Measurements from ENCODE around the gene MYH6.
"Not testable (repeated sequence)": the region's sequence is repeated elsewhere in the genome, so short reads cannot be mapped to it uniquely, and the experiment has no call there.

MYH6 gene

GRCh38 chr14:23389871-23390270, 18.2 kb downstream of the MYH6 start:
- not testable (repeated sequence) for DNase-seq

DNA sequence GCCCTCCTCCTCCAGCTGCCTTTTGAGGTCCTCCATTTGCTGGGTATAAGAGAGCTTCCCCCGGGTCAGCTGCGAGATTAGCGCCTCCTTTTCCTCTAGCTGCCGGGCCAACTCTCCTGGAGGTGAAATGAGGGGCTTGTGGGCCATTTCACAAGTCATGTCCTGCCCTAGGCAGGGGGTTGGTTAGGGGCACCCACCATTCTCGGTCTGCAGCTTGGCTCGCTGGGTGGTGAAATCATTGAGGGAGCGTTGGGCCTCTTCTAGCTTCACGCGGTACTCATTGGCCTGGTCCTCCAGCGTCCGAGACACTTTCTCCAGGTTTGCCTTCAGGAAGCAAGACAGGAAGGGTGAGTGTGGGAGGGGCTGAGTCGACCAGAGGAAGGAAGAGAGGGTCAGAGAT, 18.7 kb downstream of the MYH6 start:
- DNase-seq, result no peak

GRCh38 chr14:23388996-23389395, 19.1 kb downstream of the MYH6 start:
- no peak for DNase-seq

GRCh38 chr14:23387916-23388882, 19.9 kb downstream of the MYH6 start:
- no peak for DNase-seq

DNA sequence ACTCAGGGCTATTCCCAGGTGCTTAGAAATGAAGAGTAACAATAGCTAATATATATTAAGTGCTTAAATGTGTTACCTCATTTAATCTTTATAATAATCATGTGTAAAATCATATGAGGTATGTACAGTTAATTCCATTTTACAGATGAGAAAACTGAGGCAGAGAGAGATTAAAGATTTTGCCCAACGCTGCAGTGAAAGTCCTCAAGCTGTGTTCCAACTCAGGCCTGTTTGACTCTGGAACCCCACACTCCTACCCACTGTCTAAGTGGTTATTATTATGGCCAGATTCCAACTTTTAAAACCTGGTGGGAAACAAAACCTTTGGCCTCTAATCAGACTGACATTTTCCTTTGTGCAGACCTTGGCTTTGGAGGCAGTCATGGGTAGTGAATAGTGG, 21.1 kb downstream of the MYH6 start:
- no peak for DNase-seq

DNA sequence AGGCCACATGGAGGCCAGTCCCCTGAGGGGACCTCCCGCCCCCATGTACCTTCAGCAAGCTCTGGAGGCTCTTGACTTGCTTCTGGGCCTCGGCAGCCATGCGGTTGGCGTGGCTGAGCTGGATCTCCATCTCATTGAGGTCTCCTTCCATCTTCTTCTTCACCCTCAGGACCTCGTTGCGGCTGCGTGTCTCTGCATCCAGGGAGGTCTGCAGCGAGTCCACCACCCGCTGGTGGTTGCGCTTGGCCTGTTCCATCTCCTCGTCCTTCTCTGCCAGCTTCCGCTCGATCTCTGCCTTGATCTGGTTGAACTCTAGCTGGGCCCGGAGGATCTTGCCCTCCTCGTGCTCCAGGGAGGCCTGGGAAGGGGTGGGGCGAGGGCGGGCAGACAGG, 21.8 kb downstream of the MYH6 start:
- DNase-seq, result not testable (repeated sequence)

GRCh38 chr14:23385642-23386265, 22.3 kb downstream of the MYH6 start:
- DNase-seq, result no peak

DNA sequence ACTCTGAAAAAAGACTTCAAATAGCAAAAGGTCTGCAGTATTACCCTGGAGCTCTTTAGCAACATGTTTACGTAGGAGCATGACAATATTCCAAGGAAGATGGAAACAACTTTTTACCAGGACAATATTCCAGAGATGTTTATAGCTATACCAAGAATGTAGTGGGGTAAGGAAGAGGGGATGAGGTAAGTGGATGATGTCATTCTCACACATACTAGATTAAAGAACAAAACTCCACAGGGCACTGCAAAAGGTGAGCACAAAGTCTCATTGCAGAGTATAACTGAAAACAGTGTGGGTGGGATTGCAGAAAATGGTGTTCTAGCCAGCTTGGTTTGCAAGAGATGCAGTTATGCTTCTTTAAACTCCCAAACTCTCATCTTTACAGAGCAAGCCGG, 22.8 kb downstream of the MYH6 start:
- DNase-seq, result no peak

GRCh38 chr14:23384364-23385080, 23.6 kb downstream of the MYH6 start:
- no peak for DNase-seq

DNA sequence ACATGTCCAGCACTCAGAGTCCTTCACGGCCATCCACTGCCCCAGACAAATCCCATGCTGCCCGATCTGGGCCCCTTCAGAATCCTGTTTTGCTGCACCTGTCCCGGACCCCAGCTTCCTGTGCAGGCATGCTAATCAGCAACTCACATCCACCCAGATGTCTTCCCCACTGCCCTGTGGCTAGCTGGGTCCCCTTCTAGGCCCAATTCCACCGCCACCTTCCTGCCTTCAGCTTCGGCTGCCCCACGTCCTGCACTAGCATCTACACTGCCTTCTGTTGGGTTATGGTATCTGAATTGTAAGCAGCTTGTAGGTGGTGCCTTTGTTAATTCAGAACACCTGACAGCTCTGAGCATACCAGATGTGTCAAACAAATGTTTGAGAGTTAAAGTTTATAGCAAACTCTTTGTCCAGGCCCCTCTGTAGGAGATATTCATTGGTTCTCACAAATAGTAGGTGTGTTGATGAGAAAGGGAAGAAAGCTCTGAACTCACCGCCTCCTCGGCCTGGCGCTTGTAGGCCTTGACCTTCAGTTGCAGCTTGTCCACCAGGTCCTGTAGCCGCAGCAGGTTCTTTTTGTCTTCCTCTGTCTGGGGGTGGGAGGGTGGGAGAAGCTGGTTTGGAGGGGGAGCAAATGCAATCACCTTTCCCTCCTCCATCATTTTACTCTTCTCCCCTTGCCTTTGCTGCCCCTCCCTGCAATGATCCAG, 25.2 kb downstream of the MYH6 start:
- no peak for DNase-seq

GRCh38 chr14:23382276-23382675, 25.8 kb downstream of the MYH6 start:
- no peak for DNase-seq

DNA sequence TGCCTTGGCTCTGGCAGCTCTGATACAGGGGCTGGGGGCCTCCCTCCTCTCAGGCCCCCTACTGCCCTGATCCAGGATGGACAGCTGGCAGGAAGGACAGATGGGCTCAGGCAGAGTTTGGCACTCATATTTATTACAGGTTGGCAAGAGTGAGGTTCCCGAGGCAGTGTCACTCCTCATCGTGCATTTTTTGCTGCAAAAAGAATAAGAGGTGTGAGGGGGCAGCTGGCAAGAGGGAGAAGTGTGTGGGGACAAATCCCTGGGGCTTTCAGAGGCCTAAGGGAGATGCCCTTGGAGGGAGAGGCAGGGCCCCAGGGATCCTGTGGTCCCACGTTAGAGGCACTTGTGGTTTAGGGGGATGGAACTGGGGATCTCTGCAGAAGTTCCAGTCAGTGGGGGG, 26.2 kb downstream of the MYH6 start:
- peak; percentile 32 for DNase-seq

- DNase-seq, result no peak
These were observed 27.1 kb downstream of the MYH6 start for GRCh38 chr14:23380976-23381375.

DNA sequence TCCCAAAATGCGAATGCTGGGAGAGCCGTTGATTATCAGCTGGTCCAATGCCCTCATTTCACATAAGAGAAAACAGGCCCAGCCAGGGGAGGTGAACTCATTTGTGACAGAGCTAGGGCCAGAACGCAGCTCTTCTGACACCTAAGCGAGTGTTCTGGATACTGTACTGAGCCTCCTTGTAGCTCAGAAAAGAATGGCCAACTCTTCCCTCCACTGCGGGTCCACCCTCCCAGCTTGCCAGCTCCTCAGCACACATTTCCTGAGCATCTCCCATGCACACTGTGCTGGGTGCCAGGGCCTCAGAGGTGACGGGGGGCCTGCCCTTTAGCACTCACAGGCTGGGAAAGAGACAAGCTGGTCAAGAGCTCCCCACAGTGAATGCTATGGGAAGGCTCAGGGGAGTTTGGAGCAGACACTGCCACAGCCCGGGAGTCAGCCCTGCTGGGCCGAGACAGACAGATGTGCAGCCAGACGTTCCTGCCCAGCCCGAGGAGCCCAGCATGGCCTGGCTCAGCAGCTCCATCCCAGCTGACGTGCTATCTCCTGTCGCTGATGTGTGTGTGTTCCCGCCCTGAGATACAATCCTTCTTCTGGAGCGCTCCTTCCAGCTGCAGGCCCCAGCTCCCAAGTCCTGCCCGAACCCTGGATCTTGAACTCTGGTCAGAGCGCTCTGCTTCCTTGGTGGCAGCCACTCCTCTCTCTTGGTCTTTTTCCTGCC, 27.7 kb downstream of the MYH6 start:
- DNase-seq, result no peak

DNA sequence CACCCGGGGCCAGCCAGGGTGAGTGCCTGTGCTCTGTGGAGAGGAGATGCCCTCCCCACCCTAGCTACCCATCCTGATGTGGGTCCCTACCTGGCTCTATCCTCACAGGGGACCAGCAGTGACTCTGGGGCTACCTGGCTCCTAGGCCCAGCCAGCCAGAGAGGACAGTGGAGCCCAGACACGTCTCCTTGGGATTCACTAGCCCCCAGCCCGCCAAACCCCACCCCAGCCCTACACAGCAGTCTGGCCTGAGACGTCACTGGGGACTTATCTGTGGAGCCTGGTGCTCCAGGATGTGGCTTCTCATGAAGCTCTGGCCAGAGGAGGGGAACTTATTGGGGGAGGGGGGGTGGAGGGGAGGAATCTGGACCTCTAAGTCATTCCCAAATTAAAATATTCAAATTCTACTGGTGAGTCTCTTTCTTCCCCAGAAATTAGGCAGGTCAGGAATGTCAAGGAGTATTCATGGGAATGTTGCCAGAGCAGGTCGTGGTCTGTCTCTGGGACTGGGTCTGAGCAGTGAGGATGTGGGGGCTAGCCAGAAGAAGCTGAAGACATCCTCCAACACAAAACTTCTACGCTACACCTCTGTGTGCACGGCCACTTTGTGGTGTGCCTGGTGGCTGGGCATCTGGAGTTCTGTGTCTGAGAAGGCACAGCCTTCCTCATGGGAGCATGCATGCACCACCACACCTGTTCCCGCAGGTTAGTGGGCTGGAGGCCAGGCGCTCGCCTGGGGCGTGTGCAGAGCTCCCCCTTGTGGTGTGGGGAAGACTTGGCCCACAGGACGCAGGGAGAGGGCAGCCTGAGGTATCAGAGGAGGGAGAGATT, 28.5 kb downstream of the MYH6 start:
- DNase-seq, result peak; percentile 31

GRCh38 chr14:23378612-23379220, 29.4 kb downstream of the MYH6 start:
- no peak for DNase-seq

DNA sequence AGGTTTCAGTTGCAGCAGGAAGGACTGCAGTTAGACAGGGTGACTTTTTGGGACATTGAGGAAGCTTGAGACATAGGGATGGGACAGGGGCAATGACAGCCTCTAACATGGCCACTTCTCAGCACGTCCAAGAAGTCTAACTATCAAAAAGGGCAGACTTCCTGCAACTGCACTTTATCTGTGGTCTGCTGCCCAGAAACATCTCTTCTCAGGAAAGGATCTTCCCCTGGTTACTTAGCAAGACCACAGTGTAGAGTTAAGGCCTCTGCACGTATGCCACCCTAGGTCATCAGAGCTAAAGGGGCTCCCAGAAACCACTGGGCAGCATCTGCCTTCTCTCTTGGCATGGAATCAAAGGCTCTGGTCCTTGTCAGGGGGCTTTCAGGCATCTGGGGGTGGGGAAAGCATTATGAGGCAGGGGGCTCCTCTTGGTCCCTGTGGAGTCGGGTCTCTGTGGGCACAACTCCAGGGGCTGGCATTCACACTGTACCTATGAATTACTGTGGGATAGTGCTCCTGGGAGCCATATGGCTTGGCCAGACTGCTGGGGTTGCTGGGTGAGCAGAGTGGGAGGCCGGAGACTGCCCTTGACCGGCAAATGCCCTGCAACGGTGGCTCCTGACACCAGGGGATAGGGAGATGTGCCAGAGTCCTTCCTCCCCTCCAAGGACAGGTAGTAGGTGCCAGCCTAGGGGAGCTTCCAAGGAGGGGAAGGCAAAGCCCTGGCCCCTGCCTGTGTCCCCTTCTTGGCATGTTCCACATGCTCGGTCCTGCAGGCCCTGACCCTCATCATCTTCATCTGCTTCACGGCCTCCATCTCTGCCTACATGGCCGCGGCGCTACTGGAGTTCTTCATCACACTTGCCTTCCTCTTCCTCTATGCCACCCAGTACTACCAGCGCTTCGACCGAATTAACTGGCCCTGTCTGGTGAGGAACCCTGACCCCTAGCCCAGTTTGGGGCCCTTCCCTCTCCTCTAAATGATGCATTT, 30.2 kb downstream of the MYH6 start:
- DNase-seq, result no peak

DNA sequence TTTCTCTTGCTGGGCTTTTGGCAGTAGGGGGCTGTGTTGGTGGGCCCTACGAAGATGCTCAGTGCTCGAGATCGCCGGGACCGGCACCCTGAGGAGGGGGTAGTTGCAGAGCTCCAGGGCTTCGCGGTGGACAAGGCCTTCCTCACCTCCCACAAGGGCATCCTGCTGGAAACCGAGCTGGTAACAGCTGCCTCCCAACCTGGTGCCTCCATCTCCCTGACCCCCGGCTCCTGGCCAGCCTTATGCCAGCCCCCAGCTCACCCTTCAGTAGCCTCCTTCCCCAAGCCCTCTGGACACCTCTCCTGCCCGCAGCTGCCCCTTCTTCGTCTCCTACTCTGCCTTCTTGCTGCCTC, 30.9 kb downstream of the MYH6 start:
- DNase-seq, result no peak

DNA sequence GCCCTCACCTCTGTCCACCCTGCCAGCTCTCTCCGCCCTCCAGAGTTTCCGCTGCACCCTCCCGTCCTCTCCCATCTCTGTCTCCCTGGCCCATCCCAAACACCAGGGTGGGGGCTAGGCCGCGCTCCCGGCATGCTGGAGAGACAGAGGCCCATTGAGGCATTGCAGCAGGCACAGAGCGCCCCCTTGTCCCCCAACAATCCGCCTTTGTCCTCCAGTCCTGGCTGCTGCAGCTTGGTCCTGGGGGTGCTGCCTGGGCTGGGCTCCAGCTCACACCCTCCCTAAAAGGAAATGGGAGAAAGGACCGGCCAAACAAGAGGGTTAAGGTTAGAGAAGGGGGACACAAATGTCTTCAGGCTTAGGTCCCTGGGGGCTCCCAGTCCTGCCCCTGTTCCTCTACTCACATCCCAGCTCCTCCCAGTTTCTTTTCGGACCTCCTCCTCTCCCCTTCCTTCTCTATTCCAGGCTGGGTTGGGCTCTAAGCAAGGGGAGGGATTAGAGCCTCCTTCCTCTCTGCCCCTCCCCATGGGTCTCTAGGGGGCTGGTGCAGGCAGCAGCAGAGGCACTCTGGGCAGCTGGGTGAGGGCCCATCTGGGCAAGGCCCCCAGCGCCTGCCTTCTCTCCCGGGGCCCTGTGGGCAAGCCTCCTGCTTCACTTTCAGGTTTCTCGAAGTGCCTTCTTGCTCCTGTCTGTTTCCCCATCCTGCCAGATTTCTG, 31.4 kb downstream of the MYH6 start, which contains the start of gene CMTM5:
CMTM5 (plus strand) TSS at position 565 of the 716 bp plus-strand sequence. CDS start 206 bp downstream, outside the sequence.
- no peak for DNase-seq

All from NCI-H748 treated with DMSO at 0.1 percent for 48 hours (cell line).